ENCODE measurements around the gene RAPH1.
"Not testable (repeated sequence)": the region's sequence is repeated elsewhere in the genome, so short reads cannot be mapped to it uniquely, and the experiment has no call there.

RAPH1 gene

DNA sequence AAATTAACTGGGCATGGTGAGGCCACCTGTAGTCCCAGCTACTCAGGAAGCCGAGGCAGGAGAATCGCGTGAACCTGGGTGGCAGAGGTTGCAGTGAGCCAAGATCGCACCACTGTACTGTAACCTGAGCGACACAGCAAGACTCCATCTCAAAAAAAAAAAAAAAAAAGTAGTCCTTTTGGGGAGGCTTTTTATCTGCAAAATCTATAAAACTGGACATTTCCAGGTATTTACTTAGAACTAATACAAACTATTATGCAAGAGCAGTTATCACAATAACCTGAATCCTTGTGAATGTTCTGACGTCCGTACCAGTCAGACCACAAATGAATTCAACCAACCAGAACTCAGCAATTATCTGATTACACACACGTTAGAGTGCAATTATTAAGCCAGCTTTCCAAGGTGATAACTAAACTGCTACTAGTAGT, 8.8 kb upstream of the RAPH1 start:
- DNase-seq (ENCODE audit: low spot score): no peak

- not testable (repeated sequence) for DNase-seq (ENCODE audit: low spot score)
Observed at GRCh38 chr2:203540598-203540997, 5.5 kb upstream of the RAPH1 start.

DNA sequence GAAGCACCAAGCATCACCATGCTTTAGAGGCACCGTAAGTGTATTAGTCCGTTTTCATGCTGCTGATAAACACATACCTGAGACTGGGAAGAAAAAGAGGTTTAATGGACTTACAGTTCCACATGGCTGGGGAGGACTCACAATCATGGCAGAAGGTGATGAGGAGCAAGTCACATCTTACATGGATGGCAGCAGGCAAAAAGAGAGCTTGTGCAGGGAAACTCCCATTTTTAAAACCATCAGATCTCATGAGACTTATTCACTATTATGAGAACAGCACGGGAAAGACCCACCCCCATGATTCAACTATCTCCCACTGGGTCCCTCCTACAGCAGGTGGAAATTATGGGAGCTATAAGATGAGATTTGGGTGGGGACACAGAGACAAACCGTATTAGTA, 3.1 kb upstream of the RAPH1 start:
- DNase-seq (ENCODE audit: low spot score): not testable (repeated sequence)

- not testable (repeated sequence) for DNase-seq (ENCODE audit: low spot score)
Observed at GRCh38 chr2:203536586-203536951, 1.5 kb upstream of the RAPH1 start.

DNA sequence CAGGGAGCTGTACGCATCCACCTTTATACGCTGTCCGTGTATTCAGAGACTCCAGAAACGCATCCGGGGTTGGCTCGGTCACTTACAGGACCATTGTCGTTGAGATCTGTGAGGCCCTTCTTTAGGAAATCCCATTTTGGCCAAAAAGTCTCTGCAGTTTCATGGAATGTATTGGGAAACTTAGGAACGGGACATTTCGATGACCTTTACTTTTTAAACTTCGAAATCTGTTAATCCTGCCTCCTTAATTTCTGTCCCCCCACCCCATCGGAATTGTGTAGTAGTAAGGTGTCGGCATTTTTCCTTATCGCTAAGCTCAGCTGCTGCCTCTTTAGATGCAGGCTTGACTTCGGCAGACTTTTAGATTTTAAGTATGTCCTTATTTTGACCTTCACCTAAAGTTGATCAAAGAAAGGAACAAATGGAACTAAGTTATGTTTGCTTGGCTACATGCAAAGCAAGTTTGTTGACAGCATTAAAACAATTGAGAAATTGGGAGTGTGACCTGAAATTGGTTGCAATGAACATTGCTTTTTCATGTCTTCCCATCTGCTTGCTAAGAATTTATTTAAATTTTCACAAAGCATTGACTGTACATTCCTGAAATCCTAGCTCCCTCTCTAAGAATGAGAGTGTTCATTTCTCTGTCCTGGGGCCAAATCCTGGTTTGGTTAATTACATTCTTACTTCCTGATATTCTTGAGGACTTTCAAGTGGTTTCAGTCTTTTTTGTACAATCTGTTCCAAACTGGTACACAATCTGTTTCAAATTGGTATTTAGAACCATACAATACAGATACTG, 884 bp upstream of the RAPH1 start:
- DNase-seq (ENCODE audit: low spot score): no peak

- peak; percentile 25 for DNase-seq (ENCODE audit: low spot score)
Observed at GRCh38 chr2:203534621-203535077, 452 bp downstream of the RAPH1 start.

DNA sequence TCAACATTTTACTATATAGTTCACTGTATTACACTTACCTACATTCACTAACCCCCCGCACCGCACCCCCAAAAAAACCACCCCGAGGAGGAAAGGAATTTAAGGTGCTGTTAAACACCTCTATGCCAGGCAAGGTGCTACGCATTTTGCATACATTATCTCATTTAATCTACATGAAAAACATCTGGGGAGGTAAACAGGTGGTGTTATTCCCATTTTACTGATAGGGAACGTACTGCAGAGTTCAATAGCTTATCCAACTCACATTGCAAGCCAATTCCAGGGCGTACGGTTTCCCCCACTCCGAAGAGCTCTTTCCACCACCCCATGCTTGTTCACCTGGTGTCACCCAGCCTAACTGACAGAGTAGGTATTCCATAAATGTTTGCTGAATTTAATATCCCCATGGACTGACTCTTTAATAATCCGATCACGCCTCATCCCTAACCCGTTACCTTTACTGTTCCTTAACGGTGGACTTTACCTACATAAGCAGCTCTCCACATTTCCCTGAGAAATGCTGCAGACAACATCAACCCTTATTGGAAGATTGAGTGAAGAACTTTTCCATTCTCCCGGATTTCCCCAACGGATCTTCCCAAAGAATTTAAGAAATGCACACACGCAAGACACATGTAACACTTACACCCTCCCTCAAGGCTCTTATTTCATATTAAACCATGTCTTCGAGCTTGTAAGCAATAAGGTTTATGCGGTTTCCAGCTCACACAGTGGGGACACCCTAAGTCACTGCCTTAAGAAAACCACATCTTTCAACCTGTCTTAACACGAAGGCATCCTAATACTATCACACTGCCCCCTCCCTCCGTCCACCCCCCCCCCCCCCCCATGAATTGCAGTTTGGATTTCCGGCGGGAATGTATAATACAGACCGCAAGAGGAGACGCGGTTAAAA, 1.2 kb downstream of the RAPH1 start:
- peak; percentile 50 for DNase-seq (ENCODE audit: low spot score)

DNA sequence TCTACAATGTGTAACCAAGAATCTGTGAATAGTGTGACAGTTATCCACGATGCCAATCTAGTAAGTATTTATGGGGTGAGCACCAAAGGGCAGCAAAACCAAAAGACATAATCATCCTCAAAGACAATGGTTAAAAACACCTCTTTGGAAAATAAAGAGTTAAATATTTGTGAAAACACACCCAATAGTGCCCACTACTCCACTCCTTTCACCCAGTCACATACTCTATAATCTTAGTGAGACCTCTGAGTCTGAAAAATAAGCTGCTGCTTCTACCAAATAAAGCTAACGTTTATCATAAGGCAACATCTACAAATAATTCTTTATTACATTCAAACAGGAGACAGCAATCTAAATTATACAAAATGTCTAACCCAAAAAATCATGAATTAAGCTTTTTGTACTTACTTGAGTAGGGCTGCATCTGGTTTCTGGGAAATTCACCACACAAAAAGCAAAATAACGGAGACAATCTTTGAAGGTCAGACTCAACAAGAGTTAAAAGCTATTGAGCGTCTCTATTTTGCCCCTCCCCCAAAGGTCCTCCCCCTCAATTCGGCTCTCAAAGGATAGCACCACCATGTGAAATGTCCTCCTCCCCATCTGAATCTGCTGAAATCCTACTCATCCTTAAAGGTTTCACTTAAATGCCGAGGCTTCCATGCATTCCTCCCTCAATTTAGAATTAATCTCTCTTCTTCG, 2.0 kb downstream of the RAPH1 start:
- peak; percentile 53 for DNase-seq (ENCODE audit: low spot score)

DNA sequence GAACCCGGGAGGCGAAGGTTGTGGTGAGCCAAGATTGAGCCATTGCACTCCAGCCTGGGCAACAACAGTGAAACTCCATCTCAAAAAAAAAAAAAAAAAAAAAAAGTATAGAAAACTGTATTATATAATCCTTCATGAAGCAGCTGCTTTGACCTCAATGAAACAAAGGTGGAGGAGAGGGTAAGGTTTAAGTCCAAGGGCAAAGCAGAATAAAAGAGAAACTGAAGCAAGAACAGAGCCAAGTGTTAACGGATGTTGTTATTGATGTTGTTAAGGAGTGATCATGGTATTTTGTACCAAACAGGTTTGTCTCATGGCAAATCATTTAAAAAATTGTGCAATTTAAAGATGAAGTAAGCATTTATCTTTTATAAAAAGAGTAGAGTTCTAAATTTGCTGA, 7.4 kb downstream of the RAPH1 start:
- no peak for DNase-seq (ENCODE audit: low spot score)

DNA sequence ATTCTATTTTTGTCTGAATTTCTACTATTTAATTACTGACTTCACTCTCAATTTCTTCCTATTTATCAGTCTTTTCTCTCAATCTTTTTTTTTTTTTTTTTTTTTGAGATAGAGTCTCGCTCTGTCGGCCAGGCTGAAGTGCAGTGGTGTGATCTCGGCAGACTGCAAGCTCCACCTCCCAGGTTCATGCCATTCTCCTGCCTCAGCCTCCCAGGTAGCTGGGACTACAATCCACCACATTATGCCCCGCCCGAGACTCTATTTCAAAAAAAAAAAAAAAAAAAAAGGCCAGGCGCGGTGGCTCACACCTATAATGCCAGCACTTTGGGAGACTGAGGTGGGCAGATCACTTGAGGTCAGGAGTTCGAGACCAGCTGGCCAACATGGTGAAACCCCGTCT, 21.8 kb downstream of the RAPH1 start:
- DNase-seq (ENCODE audit: low spot score): not testable (repeated sequence)

GRCh38 chr2:203510941-203511305, 24.2 kb downstream of the RAPH1 start:
- no peak for DNase-seq (ENCODE audit: low spot score)

DNA sequence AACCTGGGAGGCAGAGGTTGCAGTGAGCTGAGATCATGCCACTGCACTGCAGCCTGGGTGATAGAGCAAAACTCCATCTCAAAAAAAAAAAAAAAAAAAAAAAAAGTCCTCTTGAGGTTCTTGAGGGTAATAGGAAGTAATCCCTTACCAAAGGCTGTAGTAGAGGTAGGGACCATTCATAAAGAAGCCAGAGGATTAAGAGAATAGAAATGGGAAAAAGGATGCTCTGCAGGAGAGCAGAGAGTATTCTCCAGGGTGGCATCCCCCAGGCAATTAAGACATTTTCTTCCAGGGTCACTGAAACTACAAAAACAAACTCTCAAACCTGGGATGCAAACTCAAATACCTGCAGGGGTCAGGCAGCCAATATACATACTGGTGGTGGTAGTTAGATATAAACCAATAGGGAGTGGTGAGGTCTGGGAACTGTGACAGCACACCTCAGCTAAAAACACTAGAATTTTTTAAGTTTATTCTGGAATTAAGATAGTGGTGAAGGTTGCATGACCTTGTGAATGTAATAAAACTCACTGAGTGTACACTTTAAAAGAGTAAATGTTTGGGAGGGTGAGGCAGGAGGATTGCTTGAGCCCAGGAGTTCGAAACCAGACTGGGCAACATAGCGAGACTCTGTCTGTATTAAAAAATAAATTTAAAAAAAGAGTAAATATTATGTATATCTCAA, 24.7 kb downstream of the RAPH1 start:
- no peak for DNase-seq (ENCODE audit: low spot score)

GRCh38 chr2:203503460-203503859, 31.6 kb downstream of the RAPH1 start:
- DNase-seq (ENCODE audit: low spot score): not testable (repeated sequence)

GRCh38 chr2:203501873-203502272, 33.2 kb downstream of the RAPH1 start:
- peak; percentile 30 for DNase-seq (ENCODE audit: low spot score)

GRCh38 chr2:203500951-203501350, 34.1 kb downstream of the RAPH1 start:
- DNase-seq (ENCODE audit: low spot score): no peak

DNA sequence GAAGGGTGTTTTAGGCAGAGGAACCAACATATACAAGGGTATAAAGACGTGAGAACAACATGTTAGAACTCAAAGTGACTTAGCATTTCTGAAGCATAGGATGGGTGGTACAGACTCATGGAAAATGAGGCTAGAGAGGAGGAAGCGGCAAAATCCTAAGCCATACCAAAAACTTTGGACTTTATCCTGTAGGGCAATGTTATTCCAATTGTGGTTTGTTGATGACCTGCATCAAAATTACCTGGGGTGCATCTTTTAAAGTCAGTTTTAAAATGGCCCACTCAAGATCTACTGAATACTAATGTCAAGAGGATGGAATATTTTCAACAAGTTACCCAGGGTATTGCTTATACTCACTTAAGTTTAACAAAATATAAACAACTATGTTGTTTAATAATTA, 34.8 kb downstream of the RAPH1 start:
- no peak for DNase-seq (ENCODE audit: low spot score)

DNA sequence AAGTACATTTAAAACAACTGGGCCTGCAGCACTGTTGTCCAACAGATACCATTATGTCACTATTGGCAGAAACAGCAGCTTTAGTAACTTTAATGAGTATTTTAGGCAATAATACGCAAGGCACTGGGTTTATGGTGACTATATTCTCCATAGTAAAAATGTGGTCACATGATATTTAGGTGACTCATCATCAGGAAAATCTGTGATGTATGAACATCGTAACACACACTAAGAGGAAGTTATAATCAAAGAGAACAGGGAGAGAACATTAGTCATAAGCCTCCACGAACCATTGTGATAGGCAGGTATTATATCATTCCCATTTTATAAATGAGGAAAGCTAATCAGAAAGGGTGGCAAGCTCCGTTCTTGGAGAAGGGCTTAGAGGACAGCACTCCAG, 36.9 kb downstream of the RAPH1 start:
- no peak for DNase-seq (ENCODE audit: low spot score)

DNA sequence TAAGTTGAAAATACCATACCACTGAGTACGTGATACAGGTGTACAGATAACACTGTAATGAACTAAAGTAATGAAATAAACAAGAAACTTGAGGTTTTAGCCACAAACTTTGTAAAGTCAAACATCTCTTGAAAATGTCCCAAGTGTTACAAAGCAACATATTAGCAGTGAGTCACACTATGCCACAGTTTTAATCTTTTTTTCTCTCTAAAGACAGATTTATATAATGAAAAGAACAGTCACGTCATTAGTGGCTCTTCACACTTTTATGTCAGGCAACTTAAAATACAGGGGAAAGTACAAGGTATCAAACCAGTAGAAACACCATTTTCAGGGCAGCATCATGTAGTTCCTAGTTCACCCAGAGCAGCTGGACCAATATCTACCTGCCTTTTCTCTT, 42.1 kb downstream of the RAPH1 start:
- no peak for DNase-seq (ENCODE audit: low spot score)

DNA sequence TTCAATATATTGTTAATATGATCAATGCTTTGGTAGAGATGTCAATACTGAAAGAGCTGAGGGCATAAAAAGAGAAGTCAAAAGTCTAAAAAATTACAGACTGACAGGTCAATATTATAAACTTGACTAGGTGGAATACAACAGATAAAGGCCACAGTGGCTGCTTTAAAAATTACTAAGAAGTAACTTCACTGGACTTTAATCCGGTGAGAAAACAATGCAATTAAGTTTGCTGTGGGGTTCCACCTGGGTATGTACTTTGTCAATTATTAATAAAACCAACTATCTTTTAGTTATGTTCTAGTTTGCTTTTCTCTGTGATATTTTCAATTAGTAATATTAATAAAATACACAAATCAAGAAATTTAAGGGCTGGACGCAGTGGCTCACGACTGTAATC, 44.7 kb downstream of the RAPH1 start:
- DNase-seq (ENCODE audit: low spot score): no peak

- no peak for DNase-seq (ENCODE audit: low spot score)
Observed at GRCh38 chr2:203489531-203489930, 45.6 kb downstream of the RAPH1 start.

DNA sequence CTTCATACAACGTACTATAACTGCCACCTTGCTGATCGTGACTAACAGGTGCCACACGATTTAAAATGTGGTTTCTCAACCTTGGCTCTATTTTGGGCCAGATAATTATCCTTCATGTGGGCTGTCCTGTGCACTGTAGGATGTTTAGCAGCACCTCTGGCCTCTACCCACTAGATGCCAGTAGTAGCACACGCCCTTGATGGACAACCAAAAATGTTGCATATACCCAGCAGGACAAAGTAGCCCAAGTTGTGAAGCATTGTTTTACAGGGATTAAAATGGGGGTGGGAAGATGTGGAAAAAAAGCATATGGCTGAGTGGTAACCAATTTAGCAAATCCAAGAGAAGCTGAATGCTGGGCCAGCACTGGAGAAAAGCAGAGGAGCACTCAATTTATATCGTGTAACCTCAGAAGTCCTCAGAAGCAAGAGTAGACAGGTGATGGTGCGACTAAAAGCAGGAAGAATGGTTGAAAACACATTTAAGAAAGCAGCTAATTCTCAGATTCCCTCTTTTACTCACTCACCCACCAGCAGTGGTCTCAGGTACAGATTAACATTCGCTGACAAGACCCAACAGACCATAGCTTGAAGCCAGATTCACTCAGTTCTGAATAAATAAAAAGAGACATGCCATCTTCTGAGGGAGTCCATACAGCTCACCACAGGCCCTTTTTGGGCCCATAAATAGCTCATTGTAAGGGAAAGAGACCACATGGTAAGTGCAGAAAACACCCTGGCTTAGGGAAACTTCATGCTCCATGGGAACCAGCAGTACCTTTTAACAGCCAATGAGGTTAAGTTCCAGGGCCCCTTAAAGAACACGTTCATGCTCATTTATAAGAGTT, 50.6 kb downstream of the RAPH1 start:
- peak; percentile 40 for DNase-seq (ENCODE audit: low spot score)

Data from cerebellar cortex (tissue), 1 donor.